MM.1S (cell line): ENCODE results near the gene LTBP1.

ENCODE experiments used
- DNase-seq: peaks from one replicate; pipeline ENCODE4 v3.0.0-alpha.2; 2015
- H2AFZ ChIP-seq: fragments of 300-600 bp; sonication (generic); 2 replicates; pipeline ENCODE4 v1.6.0; 2016; ENCODE audit warnings: antibody characterized with exemption, low read length
- H3F3A ChIP-seq: fragments of 300-600 bp; sonication (generic); 2 replicates; pipeline ENCODE4 v1.6.1; 2016; ENCODE audit warnings: mild to moderate bottlenecking, antibody characterized with exemption, low read length, moderate library complexity, mixed read lengths; ENCODE audit not compliant: insufficient read depth
- H3K27ac ChIP-seq: fragments of 300-600 bp; sonication (generic); 2 replicates; pipeline ENCODE4 v1.5.1; 2016; ENCODE audit warnings: mild to moderate bottlenecking, low read length
- H3K27me3 ChIP-seq: fragments of 300-600 bp; sonication (generic); replicated peaks from 2 replicates; pipeline ENCODE4 v1.6.0; 2016; ENCODE audit warnings: low read length; ENCODE audit not compliant: insufficient read depth
- H3K36me3 ChIP-seq: fragments of 300-600 bp; sonication (generic); replicated peaks from 2 replicates; pipeline ENCODE4 v1.6.1; 2016; ENCODE audit warnings: mild to moderate bottlenecking, low read length, mixed read lengths; ENCODE audit not compliant: insufficient read depth
- H3K4me1 ChIP-seq: fragments of 300-600 bp; sonication (generic); 2 replicates; pipeline ENCODE4 v1.6.1; 2016; ENCODE audit warnings: low read length, mixed read lengths
- H3K4me2 ChIP-seq: fragments of 300-600 bp; sonication (generic); 2 replicates; pipeline ENCODE4 v1.6.0; 2016; ENCODE audit warnings: low read depth, low read length
- H3K4me3 ChIP-seq: fragments of 300-600 bp; sonication (generic); 2 replicates; pipeline ENCODE4 v1.5.1; 2016; ENCODE audit warnings: low read length, mixed read lengths
- H3K79me2 ChIP-seq: fragments of 300-600 bp; sonication (generic); 2 replicates; pipeline ENCODE4 v1.6.1; 2016; ENCODE audit warnings: mixed run types, low read length, mixed read lengths
- H3K9ac ChIP-seq: fragments of 300-600 bp; sonication (generic); 2 replicates; pipeline ENCODE4 v1.6.1; 2016; ENCODE audit warnings: low read length, mixed read lengths
- H3K9me2 ChIP-seq: fragments of 300-600 bp; sonication (generic); replicated peaks from 2 replicates; pipeline ENCODE4 v1.6.1; 2016; ENCODE audit warnings: mild to moderate bottlenecking, low read length, mixed read lengths; ENCODE audit not compliant: insufficient read depth
- H3K9me3 ChIP-seq: fragments of 300-600 bp; sonication (generic); replicated peaks from 2 replicates; pipeline ENCODE4 v1.6.1; 2016; ENCODE audit warnings: mild to moderate bottlenecking, low read length, mixed read lengths; ENCODE audit not compliant: insufficient read depth
- H4K20me1 ChIP-seq: fragments of 300-600 bp; sonication (generic); 2 replicates; pipeline ENCODE4 v1.6.1; 2016; ENCODE audit warnings: mild to moderate bottlenecking, low read length, moderate library complexity, mixed read lengths; ENCODE audit not compliant: insufficient read depth
- CTCF ChIP-seq: fragments of 300-600 bp; sonication (generic); IDR thresholded peaks from 2 replicates; pipeline ENCODE4 v1.5.1; 2016; ENCODE audit warnings: antibody characterized with exemption, low read length, mixed read lengths
- EZH2 ChIP-seq: fragments of 300-600 bp; sonication (generic); optimal IDR thresholded peaks from 2 replicates; pipeline ENCODE3; 2017; ENCODE audit warnings: low read depth, mild to moderate bottlenecking, antibody characterized with exemption, low read length, mixed read lengths
- EZH2phosphoT487 ChIP-seq: fragments of 300-600 bp; sonication (generic); IDR thresholded peaks from 2 replicates; pipeline ENCODE4 v1.6.1; 2018; ENCODE audit warnings: antibody characterized with exemption, low read length

The LTBP1 gene

GRCh38 chr2:33126958-33127357, 180.2 kb downstream of the LTBP1 start:
- Histone ChIP-seq H2AFZ (no peak overlapping the region), H3K36me3 (no peaks in the 10 kb centered on the region), H3K27me3 (no peaks in the 10 kb centered on the region), H4K20me1 (no peaks in the 10 kb centered on the region), H3K4me3 (no peak overlapping the region), H3K79me2 (no peaks in the 10 kb centered on the region), H3K27ac (no peak overlapping the region), H3K9me2 (no peaks in the 10 kb centered on the region), H3K4me2 (no peak overlapping the region), H3K4me1 (no peaks in the 10 kb centered on the region), H3K9ac (no peak overlapping the region), H3F3A (no peaks in the 10 kb centered on the region), H3K9me3 (no peaks in the 10 kb centered on the region)
- TF ChIP-seq CTCF (no peak), EZH2phosphoT487 (no peak), EZH2 (no peak)
- no peak for DNase-seq

- Histone ChIP-seq H3K79me2 (no peaks in the 10 kb centered on the region), H3K36me3 (no peaks in the 10 kb centered on the region), H3K4me1 (no peaks in the 10 kb centered on the region), H2AFZ (no peak overlapping the region), H3K9ac (no peak overlapping the region), H3K27ac (no peak overlapping the region), H3K27me3 (no peaks in the 10 kb centered on the region), H3K9me3 (no peaks in the 10 kb centered on the region), H4K20me1 (no peaks in the 10 kb centered on the region), H3K4me2 (no peak overlapping the region), H3K4me3 (no peak overlapping the region), H3F3A (no peaks in the 10 kb centered on the region), H3K9me2 (no peaks in the 10 kb centered on the region)
- no peak for TF ChIP-seq EZH2phosphoT487
- TF ChIP-seq EZH2 = no peak
- TF ChIP-seq CTCF = no peak
- no peak for DNase-seq
These were observed 182.7 kb downstream of the LTBP1 start for GRCh38 chr2:33129263-33130053.

GRCh38 chr2:33130054-33130447, 183.3 kb downstream of the LTBP1 start:
- Histone ChIP-seq H2AFZ (no peak overlapping the region), H4K20me1 (no peaks in the 10 kb centered on the region), H3K36me3 (no peaks in the 10 kb centered on the region), H3K4me2 (no peak overlapping the region), H3K9me3 (no peaks in the 10 kb centered on the region), H3K4me1 (no peaks in the 10 kb centered on the region), H3F3A (no peaks in the 10 kb centered on the region), H3K27ac (no peak overlapping the region), H3K9ac (no peak overlapping the region), H3K9me2 (no peaks in the 10 kb centered on the region), H3K79me2 (no peaks in the 10 kb centered on the region), H3K27me3 (no peaks in the 10 kb centered on the region), H3K4me3 (no peak overlapping the region)
- TF ChIP-seq EZH2 = no peak
- TF ChIP-seq CTCF = no peak
- no peak for TF ChIP-seq EZH2phosphoT487
- DNase-seq = no peak
